Right forelimb (tissue), 1 donor: ENCODE results near the gene NDRG4.
A peak's percentile ranks its signal among the peaks of the same experiment; 100 is the strongest.

Source experiments
- DNase-seq: peaks from one replicate; pipeline ENCODE4 v3.0.0-alpha.2; 2018

Gene NDRG4

DNA sequence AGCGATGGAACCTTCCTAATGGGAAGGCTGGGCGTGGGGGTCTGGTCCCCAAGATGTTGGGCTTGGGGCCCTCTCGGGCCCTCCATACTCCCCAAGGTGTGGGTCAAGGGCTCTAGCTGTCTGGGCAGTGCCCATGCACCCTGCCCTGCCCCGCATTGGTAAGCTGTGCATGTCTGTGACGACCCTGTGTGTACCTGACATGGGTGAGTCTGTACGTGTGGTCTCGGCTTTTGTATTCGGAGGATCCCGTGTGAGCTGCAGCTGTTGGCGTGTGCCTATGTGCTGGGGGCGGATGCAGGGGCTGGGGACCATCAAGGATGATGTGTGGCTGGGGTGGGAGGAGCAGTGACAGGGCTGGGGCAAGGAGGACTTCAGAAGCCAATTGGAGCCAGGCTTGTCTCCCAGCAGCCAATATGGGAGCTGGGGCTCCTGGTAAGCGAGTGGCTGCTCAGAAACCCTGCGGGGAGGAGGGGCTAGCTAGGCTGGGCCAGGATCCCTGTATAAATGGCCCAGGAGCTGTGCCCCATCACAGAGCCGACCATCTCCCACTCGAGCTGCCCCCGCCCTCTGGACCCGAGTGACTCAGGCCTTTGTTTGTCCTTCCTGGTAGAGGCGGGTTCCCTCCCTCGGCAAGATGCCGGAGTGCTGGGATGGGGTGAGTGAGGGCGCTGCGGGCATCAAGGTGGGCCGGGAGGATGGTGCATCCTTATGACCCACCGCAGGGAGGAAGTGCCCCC is at the start of gene NDRG4:
Gene NDRG4, plus strand, starts transcription at position 529 of the 737 bp plus-strand sequence. Its CDS starts 106 bp downstream, at position 635.
- peak; percentile 72 for DNase-seq

- DNase-seq, result no peak
Observed at GRCh38 chr16:58450590-58450989, 49.4 kb upstream of the NDRG4 start.

DNA sequence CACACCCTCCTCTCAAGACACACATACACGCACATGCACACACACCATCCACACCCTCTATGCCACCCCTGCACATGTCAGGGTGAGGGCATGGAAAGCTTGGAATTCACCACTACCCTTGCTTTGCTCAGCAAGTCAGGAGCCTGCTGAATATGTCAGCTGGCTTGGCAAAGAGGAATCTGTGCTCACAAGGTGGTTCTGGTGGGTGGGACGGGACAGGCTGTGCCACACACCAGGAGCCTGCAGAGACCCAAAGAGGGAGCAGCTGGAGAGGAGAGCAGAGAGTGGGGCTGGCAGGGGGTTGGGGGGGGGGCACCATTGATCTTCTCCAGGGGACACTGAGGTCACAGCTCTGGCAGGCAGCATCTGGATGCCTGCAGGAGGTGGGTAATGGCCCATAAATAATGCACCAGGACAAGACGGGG is 48.7 kb upstream of the NDRG4 start:
- DNase-seq, result no peak

GRCh38 chr16:58451945-58452401 is 48.0 kb upstream of the NDRG4 start:
- no peak for DNase-seq

GRCh38 chr16:58452640-58453039 is 47.3 kb upstream of the NDRG4 start:
- no peak for DNase-seq

GRCh38 chr16:58454178-58454577 is 45.8 kb upstream of the NDRG4 start:
- no peak for DNase-seq

- DNase-seq, result no peak
Observed at GRCh38 chr16:58454856-58455255, 45.1 kb upstream of the NDRG4 start.

- no peak for DNase-seq
Observed at GRCh38 chr16:58455750-58456149, 44.2 kb upstream of the NDRG4 start.

DNA sequence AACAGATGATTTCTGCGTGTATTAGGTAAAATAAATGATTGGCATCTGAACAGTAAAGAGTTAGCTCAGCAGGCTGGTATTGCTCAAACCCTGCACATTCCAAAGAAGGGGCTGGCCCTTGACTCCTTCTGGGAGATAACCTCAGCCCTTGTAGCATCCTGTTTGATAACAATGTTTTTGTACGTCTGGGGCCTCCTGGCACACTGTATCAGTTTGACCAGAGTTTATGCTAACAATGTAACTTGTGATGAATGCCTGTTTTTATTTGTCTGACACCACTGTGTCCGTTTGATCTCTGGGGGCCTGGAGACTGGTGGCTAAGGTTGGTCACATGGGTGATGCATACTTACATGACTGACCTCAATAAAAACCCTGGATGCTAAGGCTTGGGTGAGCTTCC is 43.8 kb upstream of the NDRG4 start:
- no peak for DNase-seq

- DNase-seq, result no peak
Observed at GRCh38 chr16:58458606-58459343, 41.2 kb upstream of the NDRG4 start.

GRCh38 chr16:58459344-58460218 is 40.4 kb upstream of the NDRG4 start:
- DNase-seq, result no peak

DNA sequence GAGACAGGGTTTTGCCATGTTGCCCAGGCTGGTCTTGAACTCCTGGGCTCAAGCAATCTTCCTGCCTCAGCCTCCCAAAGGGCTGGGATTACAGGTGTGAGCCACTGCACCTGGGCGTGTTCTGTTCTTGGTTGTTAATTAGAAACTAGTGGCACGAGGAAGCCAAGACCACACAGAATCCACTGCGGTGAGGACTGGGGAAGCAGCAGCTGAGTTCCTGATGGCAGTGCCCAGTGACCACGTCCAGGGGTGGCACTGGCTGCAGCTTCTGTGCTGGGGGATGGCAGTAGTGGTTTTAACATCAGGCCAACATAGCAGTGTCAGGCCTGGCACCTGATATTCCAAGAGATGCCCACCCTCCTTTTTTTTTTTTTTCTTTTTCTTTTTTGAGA is 39.7 kb upstream of the NDRG4 start:
- no peak for DNase-seq

DNA sequence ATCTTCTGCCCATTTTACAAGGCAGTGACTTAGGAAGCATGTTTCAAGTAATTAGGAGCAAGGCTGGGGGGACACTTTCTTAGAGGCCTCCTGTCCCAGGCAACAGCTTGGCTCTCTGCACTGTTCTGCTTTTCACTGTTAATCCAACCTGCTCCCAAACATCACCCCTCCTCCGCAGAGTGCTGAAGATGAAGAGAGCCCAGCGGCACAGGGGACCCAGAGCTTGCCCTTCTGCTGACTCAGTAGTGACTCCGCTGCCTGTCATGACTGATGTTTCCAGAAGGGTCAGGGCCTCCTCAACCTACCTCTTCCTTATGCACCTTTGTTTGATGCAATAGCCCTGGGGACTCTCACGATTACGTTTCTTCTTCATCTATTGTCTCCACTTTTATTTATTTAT is 38.9 kb upstream of the NDRG4 start:
- no peak for DNase-seq

GRCh38 chr16:58461640-58462039 is 38.3 kb upstream of the NDRG4 start:
- no peak for DNase-seq

DNA sequence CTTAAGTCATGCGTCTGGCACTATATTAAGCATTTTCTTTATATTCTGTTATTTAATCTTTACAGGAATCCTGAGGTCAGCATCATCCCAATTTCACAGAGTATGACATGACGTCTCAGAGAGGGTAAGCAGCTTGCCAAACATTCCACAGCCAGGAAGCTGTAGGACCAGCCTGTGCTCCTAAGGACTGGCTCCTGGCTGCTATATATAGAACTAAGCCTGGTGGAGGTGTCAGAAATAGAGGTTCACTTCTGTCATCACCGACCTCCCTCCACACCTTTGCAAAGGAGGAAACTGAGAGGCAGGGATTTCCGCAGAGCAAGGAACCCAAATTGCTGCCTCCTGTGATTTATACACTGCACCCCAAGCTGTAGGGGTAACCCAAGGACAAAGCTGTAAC is 37.9 kb upstream of the NDRG4 start:
- DNase-seq, result no peak

DNA sequence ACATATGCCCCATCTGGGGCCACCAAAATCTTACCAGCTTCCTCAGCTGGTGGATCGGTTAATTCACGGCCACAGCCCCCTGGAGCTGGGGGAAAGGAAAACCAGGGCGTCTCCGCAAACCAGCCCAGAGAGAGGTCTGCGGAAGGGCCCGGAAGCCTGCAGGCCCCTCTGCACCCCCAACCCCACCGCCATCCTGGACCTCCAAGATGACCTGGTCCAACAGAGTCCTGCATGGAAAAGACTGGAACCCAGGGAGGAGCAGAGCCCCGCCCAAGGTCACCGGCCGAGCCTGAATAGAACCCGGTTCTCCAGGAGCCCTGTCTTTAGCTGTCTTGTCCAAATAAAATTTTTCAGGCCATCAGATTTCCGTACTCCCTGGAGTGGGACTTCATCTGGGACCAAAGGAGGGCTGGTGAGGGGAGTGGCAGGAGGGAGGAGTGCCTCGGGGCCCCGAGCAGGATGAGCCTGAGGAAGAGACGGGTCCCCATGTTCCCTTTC is 37.4 kb upstream of the NDRG4 start:
- no peak for DNase-seq

DNA sequence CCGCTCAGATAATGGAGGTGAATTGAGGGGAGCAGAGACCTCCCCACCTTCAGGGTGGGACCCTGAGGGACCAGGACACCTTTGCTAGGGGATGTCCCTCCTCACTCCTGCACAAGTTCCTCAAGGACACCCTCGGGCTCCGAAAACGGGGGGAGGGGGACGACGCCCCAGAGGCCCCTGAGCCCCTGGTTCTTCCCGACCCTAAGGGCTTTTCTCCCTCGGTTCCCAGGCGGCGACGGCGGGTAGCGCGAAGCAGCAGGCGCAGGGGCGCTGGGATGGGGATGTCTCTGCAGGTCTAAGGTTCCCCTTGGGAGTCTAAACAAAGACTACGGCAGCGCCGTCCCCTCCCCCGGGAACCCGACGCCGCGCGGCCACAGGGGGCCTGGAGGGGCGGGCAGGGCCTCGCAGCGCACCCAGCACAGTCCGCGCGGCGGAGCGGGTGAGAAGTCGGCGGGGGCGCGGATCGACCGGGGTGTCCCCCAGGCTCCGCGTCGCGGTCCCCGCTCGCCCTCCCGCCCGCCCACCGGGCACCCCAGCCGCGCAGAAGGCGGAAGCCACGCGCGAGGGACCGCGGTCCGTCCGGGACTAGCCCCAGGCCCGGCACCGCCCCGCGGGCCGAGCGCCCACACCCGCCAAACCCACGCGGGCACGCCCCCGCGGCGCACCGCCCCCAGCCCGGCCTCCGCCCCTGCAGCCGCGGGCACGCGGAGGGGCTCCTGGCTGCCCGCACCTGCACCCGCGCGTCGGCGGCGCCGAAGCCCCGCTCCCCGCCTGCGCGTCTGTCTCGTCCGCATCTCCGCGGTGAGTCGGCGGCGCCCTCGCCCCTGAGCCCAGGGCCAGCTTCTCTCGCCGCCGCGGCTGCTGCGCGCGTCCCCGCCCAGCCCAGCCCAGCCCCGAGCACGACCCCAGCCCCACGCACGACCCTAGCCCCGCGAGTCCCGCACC is 36.7 kb upstream of the NDRG4 start:
- no peak for DNase-seq

DNA sequence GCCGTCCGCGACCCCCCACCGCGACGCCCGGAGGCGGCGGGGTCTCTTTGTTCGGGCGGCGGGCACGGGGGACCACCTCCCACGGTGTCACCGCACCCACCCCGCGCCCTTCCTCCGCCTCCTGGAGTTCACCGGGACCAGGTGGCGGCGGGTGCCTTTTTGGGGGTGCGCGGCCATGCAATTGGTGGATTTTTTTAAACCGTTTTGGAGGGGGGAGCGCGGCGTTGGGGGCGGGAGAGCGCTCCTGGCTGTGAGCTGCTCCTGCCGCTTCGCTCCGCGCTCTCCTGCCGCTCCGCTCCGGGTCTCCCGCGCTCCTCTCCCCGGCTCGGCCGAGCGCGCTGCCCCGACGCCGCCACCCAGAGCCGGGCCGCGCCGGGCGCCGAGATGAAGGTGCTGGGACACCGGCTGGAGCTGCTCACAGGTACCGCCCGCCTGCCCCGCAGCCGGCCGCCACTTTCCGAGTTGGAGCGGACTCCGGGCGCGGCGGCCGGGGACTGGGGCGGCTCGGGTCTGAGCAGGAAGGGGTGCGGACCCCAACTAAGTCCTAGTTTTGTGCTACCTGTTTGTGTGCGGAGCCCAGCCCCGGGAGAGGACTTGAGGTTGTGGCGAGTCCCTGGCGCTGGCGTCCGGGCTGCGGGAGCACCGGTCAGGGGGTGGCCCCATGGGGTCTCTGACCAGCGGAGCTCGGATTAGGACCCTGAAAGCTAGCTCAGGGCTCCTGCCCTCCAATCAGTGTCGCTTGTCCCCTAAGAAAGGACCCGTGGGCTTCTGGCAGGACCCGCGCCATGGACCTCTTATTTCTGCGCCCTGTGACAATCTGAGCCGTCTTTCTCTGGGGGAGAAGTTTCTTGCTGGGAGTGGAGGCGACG is 35.7 kb upstream of the NDRG4 start:
- no peak for DNase-seq

- DNase-seq, result peak; percentile 50
Observed at GRCh38 chr16:58464916-58465731, 34.8 kb upstream of the NDRG4 start.

DNA sequence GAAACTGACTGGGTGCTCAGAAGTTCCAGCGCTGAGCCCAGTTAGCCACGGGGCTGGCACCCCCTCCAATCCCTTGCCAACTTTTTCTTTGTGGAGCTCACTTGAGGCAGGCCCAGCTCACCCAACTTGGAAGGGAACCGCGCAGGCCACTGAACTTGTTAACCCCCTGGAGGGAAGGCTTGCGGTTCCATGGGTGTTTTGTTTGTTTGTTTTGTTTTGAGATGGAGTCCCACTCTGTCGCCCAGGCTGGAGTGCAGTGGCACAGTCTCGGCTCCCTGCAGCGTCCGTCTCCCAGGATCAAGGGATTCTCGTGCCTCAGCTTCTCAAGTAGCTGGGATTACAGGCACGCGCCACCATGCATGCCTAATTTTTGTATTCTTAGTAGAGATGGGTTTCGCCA is 34.1 kb upstream of the NDRG4 start:
- no peak for DNase-seq
